CD4-positive, alpha-beta memory T cell (primary cell): ENCODE results near the gene BCL6. TPM values are rescaled to one million over a fixed set of nuclear protein-coding genes. Genes with fewer than 3 reads are reported as not detected.

Experiments used
- CTCF ChIA-PET: fragments of 350-600 bp; sonication (Branson Sonifier 250); formaldehyde crosslinking; loops from one replicate; lab custom pipeline; 2021; ENCODE audit warnings: inconsistent platforms; ENCODE audit not compliant: partially characterized antibody; lab: Charles Lee
- POLR2A ChIA-PET: fragments of 350-600 bp; sonication (Branson Sonifier 250); formaldehyde crosslinking; loops from one replicate; lab custom pipeline; 2021; ENCODE audit not compliant: partially characterized antibody; lab: Charles Lee
- DNase-seq, 5 donors: peaks; one replicate each; pipeline versions ENCODE4 v3.0.0 to v3.0.0-alpha.2; 2020 to 2022; ENCODE audit warnings: mixed read lengths in 1 of 5
- H3K27ac ChIP-seq: one replicate; pipeline ENCODE4 v1.7.0; 2013; ENCODE audit warnings: low read depth, low read length
- H3K27me3 ChIP-seq: 2 replicates; pipeline ENCODE4 v1.7.0; 2013; ENCODE audit warnings: mild to moderate bottlenecking, low read length, moderate library complexity; ENCODE audit not compliant: insufficient read depth
- H3K36me3 ChIP-seq: 2 replicates; pipeline ENCODE4 v1.7.0; 2013; ENCODE audit warnings: mild to moderate bottlenecking, low read length, moderate library complexity; ENCODE audit not compliant: insufficient read depth
- H3K4me1 ChIP-seq: 2 replicates; pipeline ENCODE4 v1.7.0; 2013; ENCODE audit warnings: mild to moderate bottlenecking, low read length, moderate library complexity; ENCODE audit not compliant: insufficient read depth
- H3K4me3 ChIP-seq, 2 donors: one replicate each; pipeline ENCODE4 v1.7.0; 2013; ENCODE audit warnings: low read length in 2 of 2, mild to moderate bottlenecking in 1 of 2
- H3K9me3 ChIP-seq, 2 donors: one replicate each; pipeline ENCODE4 v1.7.0; 2013; ENCODE audit warnings: low read length in 2 of 2, control low read depth in 1 of 2; ENCODE audit not compliant: control insufficient read depth in 1 of 2
- H3K27ac Mint-ChIP-seq, 7 donors: one replicate each; pipeline ENCODE4 v1.8.0; 2020 to 2021; ENCODE audit warnings: mixed read lengths in 7 of 7, mild to moderate bottlenecking in 6 of 7, inconsistent platforms in 3 of 7, moderate library complexity in 3 of 7
- H3K27me3 Mint-ChIP-seq, 2 donors: one replicate each; pipeline ENCODE4 v1.8.0; 2020 to 2021; ENCODE audit warnings: mixed read lengths in 2 of 2
- H3K36me3 Mint-ChIP-seq, 2 donors: one replicate each; pipeline ENCODE4 v1.8.0; 2020 to 2021; ENCODE audit warnings: mixed read lengths in 2 of 2, inconsistent platforms in 1 of 2, mild to moderate bottlenecking in 1 of 2
- H3K4me1 Mint-ChIP-seq, 4 donors: one replicate each; pipeline ENCODE4 v1.8.0; 2020 to 2021; ENCODE audit warnings: mixed read lengths in 4 of 4, mild to moderate bottlenecking in 1 of 4
- H3K4me3 Mint-ChIP-seq, 8 donors: one replicate each; pipeline ENCODE4 v1.8.0; 2020 to 2021; ENCODE audit warnings: mixed read lengths in 8 of 8, mild to moderate bottlenecking in 7 of 8, moderate library complexity in 6 of 8, inconsistent platforms in 3 of 8
- H3K9me3 Mint-ChIP-seq, 8 donors: one replicate each; pipeline ENCODE4 v1.8.0; 2020 to 2021; ENCODE audit warnings: mixed read lengths in 8 of 8, mild to moderate bottlenecking in 5 of 8, inconsistent platforms in 3 of 8, moderate library complexity in 1 of 8
- intact Hi-C: fragments of 100-400 bp; cut with micrococcal nuclease; formaldehyde crosslinking; loops from one replicate; pipeline ENCODE4 v1.15.1; 2023
- polyA plus RNA-seq, 2 donors: library from polyadenylated mRNA; unstranded; fragments of 300-500 nt; fragmentation: Illumina TruSeq; gene quantifications; one replicate each; pipeline ENCODE4 v1.2.3, GENCODE V29; 2021
- total RNA-seq, 2 experiments: library from RNA; stranded (reverse); gene quantifications; one replicate each; pipeline ENCODE4 v1.2.3, GENCODE V29; 2021

BCL6 gene
- total and polyA plus RNA-seq, 4 experiments from 2014 or later: 1.1 to 34.8 (median 16.6) TPM

- H3K9me3 ChIP-seq: no peaks in the 10 kb centered on the region
- peak overlapping the region in 1 of 2 donors; percentile 88 for H3K4me3 ChIP-seq
- no peaks in the 10 kb centered on the region for H3K27me3 ChIP-seq
- no peak overlapping the region for H3K27ac ChIP-seq
- Mint-ChIP-seq H3K9me3 (peaks cover 0 to 4% (median 0%) of the 10 kb centered on the region in 8 donors), H3K27me3 (no peaks in the 10 kb centered on the region), H3K36me3 (peaks cover 1 to 27% of the 10 kb centered on the region in 2 donors), H3K4me1 (peaks cover 19 to 47% (median 30%) of the 10 kb centered on the region in 4 donors), H3K4me3 (peak overlapping the region; percentile 95 to 99 (median 96)), H3K27ac (peak overlapping the region; percentile 30 to 99 (median 84))
- intact Hi-C loops: no loop called here
- ChIA-PET CTCF (interaction anchor here (0.6 to 12.2 kb wide), 12 partner anchors 10 to 1402 kb away, joined by 3 to 729 read pairs (median 6); no protein-coding TSS in a partner anchor), POLR2A (interaction anchor here (0.6 to 5.4 kb wide), 5 partner anchors 8 to 1588 kb away, joined by 3 to 90 read pairs (median 6); partner anchors contain the start of gene BCL6)
- peaks cover 26% of the 10 kb centered on the region for H3K4me1 ChIP-seq
- no peaks in the 10 kb centered on the region for H3K36me3 ChIP-seq
- no peak for DNase-seq
These were observed 8.3 kb downstream of the BCL6 start for GRCh38 chr3:187737006-187737367.

GRCh38 chr3:187736418-187736871, 8.8 kb downstream of the BCL6 start:
- Histone ChIP-seq H3K27me3 (no peaks in the 10 kb centered on the region), H3K9me3 (no peaks in the 10 kb centered on the region), H3K36me3 (no peaks in the 10 kb centered on the region), H3K4me3 (no peak overlapping the region), H3K4me1 (peaks cover 21% of the 10 kb centered on the region), H3K27ac (no peak overlapping the region)
- intact Hi-C loops: no loop called here
- Mint-ChIP-seq H3K4me1 (peaks cover 15 to 41% (median 26%) of the 10 kb centered on the region in 4 donors), H3K4me3 (peak overlapping the region in 7 of 8 donors; percentile 24 to 99 (median 96)), H3K27ac (peak overlapping the region in 6 of 7 donors; percentile 52 to 99 (median 83)), H3K36me3 (peaks cover 6 to 32% of the 10 kb centered on the region in 2 donors), H3K27me3 (no peaks in the 10 kb centered on the region), H3K9me3 (peaks cover 0 to 4% (median 0%) of the 10 kb centered on the region in 8 donors)
- POLR2A ChIA-PET: interaction anchor here (1.1 to 5.4 kb wide), 3 partner anchors 9 to 1588 kb away, joined by 4 to 48 read pairs (median 6); partner anchors contain the start of gene BCL6
- CTCF ChIA-PET: interaction anchor here (0.6 to 12.2 kb wide), 13 partner anchors 9 to 1402 kb away, joined by 3 to 729 read pairs (median 6); no protein-coding TSS in a partner anchor
- DNase-seq: no peak

- CTCF ChIA-PET: interaction anchor here (1.0 to 12.2 kb wide), 6 partner anchors 8 to 1403 kb away, joined by 3 to 729 read pairs (median 112); no protein-coding TSS in a partner anchor
- peak overlapping the region in 5 of 7 donors; percentile 28 to 99 (median 60) for H3K27ac Mint-ChIP-seq
- peak overlapping the region in 3 of 8 donors; percentile 7 to 37 (median 32) for H3K4me3 Mint-ChIP-seq
- H3K36me3 Mint-ChIP-seq: peaks cover 12 to 38% of the 10 kb centered on the region in 2 donors
- Histone ChIP-seq H3K27me3 (no peaks in the 10 kb centered on the region), H3K27ac (no peak overlapping the region), H3K9me3 (no peaks in the 10 kb centered on the region), H3K36me3 (no peaks in the 10 kb centered on the region), H3K4me1 (peaks cover 20% of the 10 kb centered on the region), H3K4me3 (no peak overlapping the region)
- no peaks in the 10 kb centered on the region for H3K27me3 Mint-ChIP-seq
- POLR2A ChIA-PET: interaction anchor here (1.1 to 1.9 kb wide), 2 partner anchors 10 to 1589 kb away, joined by 4 to 6 read pairs; partner anchors contain the start of gene BCL6
- DNase-seq: no peak
- intact Hi-C loops: no loop called here
- H3K9me3 Mint-ChIP-seq: peaks cover 0 to 4% (median 0%) of the 10 kb centered on the region in 8 donors
- peaks cover 13 to 35% (median 23%) of the 10 kb centered on the region in 4 donors for H3K4me1 Mint-ChIP-seq
These were observed 9.4 kb downstream of the BCL6 start for GRCh38 chr3:187735837-187736236.

GRCh38 chr3:187735383-187735782, 9.9 kb downstream of the BCL6 start:
- Mint-ChIP-seq H3K9me3 (peaks cover 0 to 4% (median 0%) of the 10 kb centered on the region in 8 donors), H3K27me3 (no peaks in the 10 kb centered on the region), H3K4me1 (peaks cover 13 to 30% (median 18%) of the 10 kb centered on the region in 4 donors), H3K36me3 (peaks cover 12 to 43% of the 10 kb centered on the region in 2 donors), H3K4me3 (peak overlapping the region in 3 of 8 donors; percentile 7 to 34 (median 32)), H3K27ac (peak overlapping the region in 5 of 7 donors; percentile 28 to 99 (median 52))
- Histone ChIP-seq H3K36me3 (no peaks in the 10 kb centered on the region), H3K27me3 (no peaks in the 10 kb centered on the region), H3K4me3 (no peak overlapping the region), H3K27ac (no peak overlapping the region), H3K9me3 (no peaks in the 10 kb centered on the region), H3K4me1 (peaks cover 17% of the 10 kb centered on the region)
- CTCF ChIA-PET: interaction anchor here (1.0 to 12.2 kb wide), 4 partner anchors 8 to 1221 kb away, joined by 3 to 729 read pairs (median 5); no protein-coding TSS in a partner anchor
- intact Hi-C loops: no loop called here
- DNase-seq: no peak
- POLR2A ChIA-PET: no interaction called here

GRCh38 chr3:187734841-187735240, 10.4 kb downstream of the BCL6 start:
- Mint-ChIP-seq H3K4me3 (peak overlapping the region in 1 of 8 donors; percentile 30), H3K4me1 (peaks cover 13 to 25% (median 15%) of the 10 kb centered on the region in 4 donors), H3K27me3 (no peaks in the 10 kb centered on the region), H3K9me3 (peaks cover 0 to 4% (median 0%) of the 10 kb centered on the region in 8 donors), H3K27ac (peak overlapping the region in 1 of 7 donors; percentile 99), H3K36me3 (peaks cover 15 to 48% of the 10 kb centered on the region in 2 donors)
- Histone ChIP-seq H3K27me3 (no peaks in the 10 kb centered on the region), H3K9me3 (no peaks in the 10 kb centered on the region), H3K27ac (no peak overlapping the region), H3K4me3 (no peak overlapping the region), H3K36me3 (no peaks in the 10 kb centered on the region), H3K4me1 (peaks cover 13% of the 10 kb centered on the region)
- ChIA-PET CTCF (interaction anchor here (0.7 to 12.2 kb wide), 5 partner anchors 1014 to 1414 kb away, joined by 3 to 729 read pairs (median 3); no protein-coding TSS in a partner anchor), POLR2A (no interaction called here)
- intact Hi-C loops: no loop called here
- DNase-seq: no peak

- POLR2A ChIA-PET: no interaction called here
- Mint-ChIP-seq H3K4me3 (no peak overlapping the region), H3K27me3 (no peaks in the 10 kb centered on the region), H3K4me1 (peaks cover 8 to 16% (median 10%) of the 10 kb centered on the region in 4 donors), H3K36me3 (peaks cover 28 to 53% of the 10 kb centered on the region in 2 donors), H3K9me3 (peaks cover 0 to 2% (median 0%) of the 10 kb centered on the region in 8 donors), H3K27ac (peak overlapping the region in 2 of 7 donors; percentile 14 to 72)
- intact Hi-C loops: no loop called here
- Histone ChIP-seq H3K27ac (no peak overlapping the region), H3K27me3 (no peaks in the 10 kb centered on the region), H3K4me1 (peaks cover 13% of the 10 kb centered on the region), H3K9me3 (no peaks in the 10 kb centered on the region), H3K4me3 (no peak overlapping the region), H3K36me3 (peaks cover 15% of the 10 kb centered on the region)
- CTCF ChIA-PET: interaction anchor here (12.2 kb wide), 1 partner anchor 1223 kb away, joined by 729 read pairs; no protein-coding TSS in a partner anchor
- DNase-seq: no peak
These were observed 11.9 kb downstream of the BCL6 start for GRCh38 chr3:187733371-187733770.

GRCh38 chr3:187729598-187729997, 15.7 kb downstream of the BCL6 start:
- peaks cover 35% of the 10 kb centered on the region for H3K36me3 ChIP-seq
- Mint-ChIP-seq H3K36me3 (peaks cover 58 to 81% of the 10 kb centered on the region in 2 donors), H3K4me1 (no peaks in the 10 kb centered on the region), H3K27me3 (no peaks in the 10 kb centered on the region), H3K4me3 (no peak overlapping the region), H3K27ac (no peak overlapping the region), H3K9me3 (no peaks in the 10 kb centered on the region)
- H3K4me3 ChIP-seq: no peak overlapping the region
- no peaks in the 10 kb centered on the region for H3K9me3 ChIP-seq
- intact Hi-C loops: no loop called here
- no peaks in the 10 kb centered on the region for H3K4me1 ChIP-seq
- no peaks in the 10 kb centered on the region for H3K27me3 ChIP-seq
- ChIA-PET POLR2A (interaction anchor here (1.3 kb wide), 1 partner anchor 9 kb away, joined by 3 read pairs; no protein-coding TSS in a partner anchor), CTCF (interaction anchor here (1.6 to 12.2 kb wide), 3 partner anchors 10 to 1417 kb away, joined by 4 to 729 read pairs (median 31); no protein-coding TSS in a partner anchor)
- no peak for DNase-seq
- H3K27ac ChIP-seq: no peak overlapping the region
